GM23338 (cell line): ENCODE data around the gene NAPB. TPM values are rescaled to one million over a fixed set of nuclear protein-coding genes. Genes with fewer than 3 reads are reported as not detected.

ENCODE experiments used
- ATAC-seq: fragments of 200-7000 bp; cut with Tn5 transposase; 3 replicates; pipeline ENCODE4 v1.9.1; 2020
- DNase-seq: peaks from one replicate; pipeline ENCODE4 v3.0.0-alpha.2; 2015; ENCODE audit warnings: low spot score
- H2AFZ ChIP-seq: fragments of 200-600 bp; sonication (generic); 2 replicates; pipeline ENCODE4 v1.8.0; 2016; ENCODE audit warnings: antibody characterized with exemption, mild to moderate bottlenecking, moderate library complexity
- H3F3A ChIP-seq: fragments of 200-600 bp; sonication (generic); replicated peaks from 2 replicates; pipeline ENCODE4 v1.8.0; 2017; ENCODE audit warnings: antibody characterized with exemption, mixed run types, low read depth
- H3K27ac ChIP-seq: fragments of 200-600 bp; sonication (generic); 2 replicates; pipeline ENCODE4 v1.6.1; 2016; ENCODE audit warnings: low read depth
- H3K27me3 ChIP-seq: fragments of 200-600 bp; sonication (generic); 2 replicates; pipeline ENCODE4 v1.8.0; 2016; ENCODE audit warnings: mild to moderate bottlenecking, mixed run types, moderate library complexity; ENCODE audit not compliant: insufficient read depth
- H3K36me3 ChIP-seq: fragments of 200-600 bp; sonication (generic); 2 replicates; pipeline ENCODE4 v1.8.0; 2016; ENCODE audit warnings: mild to moderate bottlenecking; ENCODE audit not compliant: insufficient read depth
- H3K4me1 ChIP-seq: fragments of 200-600 bp; sonication (generic); 2 replicates; pipeline ENCODE4 v1.8.0; 2016; ENCODE audit warnings: mild to moderate bottlenecking, moderate library complexity; ENCODE audit not compliant: insufficient read depth
- H3K4me2 ChIP-seq: fragments of 200-600 bp; sonication (generic); 2 replicates; pipeline ENCODE4 v1.7.1; 2017; ENCODE audit warnings: mixed run types
- H3K4me3 ChIP-seq: fragments of 200-600 bp; sonication (generic); 2 replicates; pipeline ENCODE4 v1.6.1; 2016; ENCODE audit warnings: mixed run types
- H3K79me2 ChIP-seq: fragments of 200-600 bp; sonication (generic); replicated peaks from 2 replicates; pipeline ENCODE4 v1.8.0; 2017; ENCODE audit warnings: mild to moderate bottlenecking; ENCODE audit not compliant: insufficient read depth
- H3K9me2 ChIP-seq: fragments of 200-600 bp; sonication (generic); 2 replicates; pipeline ENCODE4 v1.8.0; 2017; ENCODE audit not compliant: insufficient read depth
- H4K20me1 ChIP-seq: fragments of 200-600 bp; sonication (generic); replicated peaks from 2 replicates; pipeline ENCODE4 v1.8.0; 2017; ENCODE audit warnings: mild to moderate bottlenecking; ENCODE audit not compliant: insufficient read depth
- H3K27ac Mint-ChIP-seq: 2 replicates; pipeline ENCODE4 v1.8.0; 2020; ENCODE audit warnings: inconsistent platforms, mild to moderate bottlenecking, moderate library complexity, mixed read lengths
- H3K27me3 Mint-ChIP-seq: 3 replicates; pipeline ENCODE4 v1.8.0; 2022; ENCODE audit warnings: low read depth, mild to moderate bottlenecking, moderate library complexity, mixed read lengths, inconsistent platforms; ENCODE audit not compliant: insufficient read depth, poor library complexity
- H3K36me3 Mint-ChIP-seq: 3 replicates; pipeline ENCODE4 v1.8.0; 2021; ENCODE audit warnings: low read depth, mild to moderate bottlenecking, inconsistent platforms, moderate library complexity, mixed read lengths
- H3K4me1 Mint-ChIP-seq: 3 replicates; pipeline ENCODE4 v1.8.0; 2020; ENCODE audit warnings: mild to moderate bottlenecking, inconsistent platforms, mixed read lengths
- H3K4me3 Mint-ChIP-seq: 3 replicates; pipeline ENCODE4 v1.8.0; 2021; ENCODE audit warnings: moderate library complexity, mild to moderate bottlenecking, inconsistent platforms, mixed read lengths
- H3K9me3 Mint-ChIP-seq: 3 replicates; pipeline ENCODE4 v1.8.0; 2020; ENCODE audit warnings: moderate library complexity, mild to moderate bottlenecking, inconsistent platforms, mixed read lengths
- CREB1 ChIP-seq: fragments of 250-450 bp; sonication (Bioruptor Pico); IDR thresholded peaks from 2 replicates; pipeline ENCODE4 v1.5.0; 2020; ENCODE audit warnings: low read depth, mild to moderate bottlenecking, moderate library complexity
- EZH2phosphoT487 ChIP-seq: fragments of 200-600 bp; sonication (generic); IDR thresholded peaks from one replicate; pipeline ENCODE4 v1.8.1; 2018; ENCODE audit warnings: antibody characterized with exemption; ENCODE audit not compliant: unreplicated experiment
- JUNB ChIP-seq: IDR thresholded peaks from one replicate; pipeline ENCODE4 v1.6.1; 2016; ENCODE audit warnings: antibody characterized with exemption; ENCODE audit not compliant: unreplicated experiment
- NANOG ChIP-seq: IDR thresholded peaks from 2 replicates; pipeline ENCODE4 v1.6.1; 2016; ENCODE audit warnings: antibody characterized with exemption, borderline replicate concordance
- POLR2AphosphoS5 ChIP-seq: IDR thresholded peaks from 2 replicates; pipeline ENCODE4 v1.6.1; 2016; ENCODE audit warnings: antibody characterized with exemption, low read depth
- REST ChIP-seq: IDR thresholded peaks from one replicate; pipeline ENCODE4 v1.6.1; 2018; ENCODE audit warnings: antibody characterized with exemption; ENCODE audit not compliant: unreplicated experiment
- ZNF331 ChIP-seq: fragments of 250-450 bp; sonication (Bioruptor Pico); IDR thresholded peaks from 2 replicates; pipeline ENCODE4 v1.5.0; 2020; ENCODE audit warnings: low read depth, mild to moderate bottlenecking, moderate library complexity
- ZNF462 ChIP-seq: fragments of 250-450 bp; sonication (Bioruptor Pico); IDR thresholded peaks from 2 replicates; pipeline ENCODE4 v1.5.0; 2020; ENCODE audit warnings: mild to moderate bottlenecking, moderate library complexity
- polyA plus RNA-seq: library from polyadenylated mRNA; unstranded; fragments of >200 nt; fragmentation: Nextera tagmentation; extraction: Ambion mirVana; gene quantifications from 2 replicates; pipeline ENCODE4 v1.2.1, GENCODE V29; 2016
- total RNA-seq: library from RNA; depleted of rRNA; stranded (reverse); fragments of >200 nt; shearing (Covaris generic); gene quantifications from 2 replicates; pipeline ENCODE4 v1.2.3, GENCODE V29; 2014

NAPB gene
- total and polyA plus RNA-seq, 2 experiments from 2014 or later = 7.3 to 18.1 TPM

GRCh38 chr20:23453549-23454543 lies 32.6 kb upstream of the NAPB start (continued):
- no peak for TF ChIP-seq ZNF462
- no peak for TF ChIP-seq POLR2AphosphoS5
- TF ChIP-seq NANOG = no peak
- TF ChIP-seq JUNB = no peak
- TF ChIP-seq ZNF331 (CRISPR knock-in tag) = no peak
- TF ChIP-seq EZH2phosphoT487 = no peak

- Histone ChIP-seq H3K4me2 (no peak within 1 kb of the TSS), H2AFZ (peak within 1 kb of the TSS; percentile 83), H3K36me3 (no peaks in the 10 kb centered on the region), H3K4me3 (no peak within 1 kb of the TSS), H3K27ac (no peak within 1 kb of the TSS), H3K27me3 (no peaks in the 10 kb centered on the region), H3F3A (no peaks in the 10 kb centered on the region), H4K20me1 (no peaks in the 10 kb centered on the region), H3K79me2 (no peaks in the 10 kb centered on the region), H3K4me1 (no peaks in the 10 kb centered on the region), H3K9me2 (no peaks in the 10 kb centered on the region)
- Mint-ChIP-seq H3K4me1 (peaks cover 10% of the 10 kb centered on the region; the same call in 2 of the 3 replicates), H3K4me3 (no peak within 1 kb of the TSS), H3K9me3 (peaks cover 9% of the 10 kb centered on the region; the same call in 2 of the 3 replicates), H3K27ac (no peak within 1 kb of the TSS), H3K27me3 (peaks cover 13% of the 10 kb centered on the region), H3K36me3 (peaks cover 7% of the 10 kb centered on the region; the same call in 1 of the 3 replicates)
- DNase-seq = no peak
- no peak for TF ChIP-seq REST
- TF ChIP-seq CREB1 (CRISPR knock-in tag) = no peak
- ATAC-seq = no peak
Observed at GRCh38 chr20:23452776-23453175, 31.5 kb upstream of the NAPB start, which contains the start of gene CST11. Gene CST11, minus strand, starts transcription at chr20:23452876. Its CDS starts 65 bp downstream, at chr20:23452811.
